ENCODE data around the gene CBX3.
"Not testable (repeated sequence)": the region's sequence is repeated elsewhere in the genome, so short reads cannot be mapped to it uniquely, and the experiment has no call there.

The CBX3 gene

DNA sequence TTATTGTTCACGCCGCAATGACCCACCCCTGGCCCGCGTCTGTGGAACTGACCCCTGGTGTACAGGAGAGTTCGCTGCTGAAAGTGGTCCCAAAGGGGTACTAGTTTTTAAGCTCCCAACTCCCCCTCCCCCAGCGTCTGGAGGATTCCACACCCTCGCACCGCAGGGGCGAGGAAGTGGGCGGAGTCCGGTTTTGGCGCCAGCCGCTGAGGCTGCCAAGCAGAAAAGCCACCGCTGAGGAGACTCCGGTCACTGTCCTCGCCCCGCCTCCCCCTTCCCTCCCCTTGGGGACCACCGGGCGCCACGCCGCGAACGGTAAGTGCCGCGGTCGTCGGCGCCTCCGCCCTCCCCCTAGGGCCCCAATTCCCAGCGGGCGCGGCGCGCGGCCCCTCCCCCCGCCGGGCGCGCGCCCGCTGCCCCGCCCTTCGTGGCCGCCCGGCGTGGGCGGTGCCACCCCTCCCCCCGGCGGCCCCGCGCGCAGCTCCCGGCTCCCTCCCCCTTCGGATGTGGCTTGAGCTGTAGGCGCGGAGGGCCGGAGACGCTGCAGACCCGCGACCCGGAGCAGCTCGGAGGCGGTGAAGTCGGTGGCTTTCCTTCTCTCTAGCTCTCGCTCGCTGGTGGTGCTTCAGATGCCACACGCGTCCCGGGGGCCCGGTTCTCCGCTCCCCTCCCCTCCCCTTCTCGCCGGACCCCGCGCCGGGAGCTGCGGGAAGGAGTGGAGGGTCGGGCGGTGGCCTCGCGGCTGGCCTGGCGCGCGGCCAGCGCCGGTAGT, at the start of gene CBX3:
TSS of gene CBX3 (plus strand) at position 499 of the 772 bp plus-strand sequence. CDS start 1,254 bp downstream, outside the sequence.
- in situ Hi-C loops (cut with HindIII; ENCODE audit: low sequenced_read_pairs) = no loop called here
- TF ChIP-seq, protein P1, sequence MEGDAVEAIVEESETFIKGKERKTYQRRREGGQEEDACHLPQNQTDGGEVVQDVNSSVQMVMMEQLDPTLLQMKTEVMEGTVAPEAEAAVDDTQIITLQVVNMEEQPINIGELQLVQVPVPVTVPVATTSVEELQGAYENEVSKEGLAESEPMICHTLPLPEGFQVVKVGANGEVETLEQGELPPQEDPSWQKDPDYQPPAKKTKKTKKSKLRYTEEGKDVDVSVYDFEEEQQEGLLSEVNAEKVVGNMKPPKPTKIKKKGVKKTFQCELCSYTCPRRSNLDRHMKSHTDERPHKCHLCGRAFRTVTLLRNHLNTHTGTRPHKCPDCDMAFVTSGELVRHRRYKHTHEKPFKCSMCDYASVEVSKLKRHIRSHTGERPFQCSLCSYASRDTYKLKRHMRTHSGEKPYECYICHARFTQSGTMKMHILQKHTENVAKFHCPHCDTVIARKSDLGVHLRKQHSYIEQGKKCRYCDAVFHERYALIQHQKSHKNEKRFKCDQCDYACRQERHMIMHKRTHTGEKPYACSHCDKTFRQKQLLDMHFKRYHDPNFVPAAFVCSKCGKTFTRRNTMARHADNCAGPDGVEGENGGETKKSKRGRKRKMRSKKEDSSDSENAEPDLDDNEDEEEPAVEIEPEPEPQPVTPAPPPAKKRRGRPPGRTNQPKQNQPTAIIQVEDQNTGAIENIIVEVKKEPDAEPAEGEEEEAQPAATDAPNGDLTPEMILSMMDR (IDR thresholded peaks at IDR 0.05; ENCODE audit: low read depth, low read length, missing control alignments) = no peak

DNA sequence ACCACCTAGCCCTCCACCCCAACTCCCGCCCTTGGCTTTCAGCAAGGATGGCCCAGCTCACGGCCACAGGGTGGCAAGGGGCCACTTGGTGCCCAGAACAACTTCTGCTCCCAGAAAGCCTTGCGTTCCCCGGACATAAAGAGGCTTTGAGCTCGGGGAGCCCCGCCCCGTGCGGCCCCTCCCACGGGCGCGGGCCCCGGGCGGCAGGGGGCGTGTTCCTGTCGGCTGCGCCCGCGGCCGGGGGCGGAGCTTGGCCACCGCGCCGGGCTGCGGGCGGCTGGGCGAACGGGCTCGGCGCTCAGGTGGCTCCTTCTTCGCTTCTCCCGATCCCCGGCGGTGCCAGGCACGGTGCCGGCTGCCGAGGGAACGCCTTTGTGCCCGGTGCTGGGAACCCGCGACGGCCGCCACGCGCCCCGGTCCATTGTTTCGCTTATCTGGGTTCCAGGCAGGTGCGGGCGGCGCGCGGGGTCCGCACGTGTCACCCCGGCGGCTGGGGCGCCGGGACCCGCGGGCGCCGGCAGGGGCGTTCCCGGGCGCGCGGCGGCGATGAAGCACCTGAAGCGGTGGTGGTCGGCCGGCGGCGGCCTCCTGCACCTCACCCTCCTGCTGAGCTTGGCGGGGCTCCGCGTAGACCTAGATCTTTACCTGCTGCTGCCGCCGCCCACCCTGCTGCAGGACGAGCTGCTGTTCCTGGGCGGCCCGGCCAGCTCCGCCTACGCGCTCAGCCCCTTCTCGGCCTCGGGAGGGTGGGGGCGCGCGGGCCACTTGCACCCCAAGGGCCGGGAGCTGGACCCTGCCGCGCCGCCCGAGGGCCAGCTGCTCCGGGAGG, 49.4 kb upstream of the CBX3 start, which contains the start of gene NFE2L3:
TSS of gene NFE2L3 (plus strand) at position 246 of the 829 bp plus-strand sequence. CDS start at position 547, 301 bp downstream.
- TF ChIP-seq, protein P1 (IDR thresholded peaks at IDR 0.05; ENCODE audit: low read depth, low read length, missing control alignments) = no peak
- in situ Hi-C loops (cut with HindIII; ENCODE audit: low sequenced_read_pairs) = loop anchor here (25.0 kb wide), 1 partner anchor 1010 kb away; the partner anchor contains the start of genes HOXA10, HOXA3, HOXA7 and HOXA9
- peak; percentile 18 for DNase-seq (ENCODE audit: low read depth)
- H3K4me3 ChIP-seq (ENCODE audit: low read depth, low read length) = peak within 1 kb of the TSS; percentile 53

More for the DNA sequence above, at the start of gene CBX3:
- DNase-seq (ENCODE audit: low read depth) = no peak
- H3K4me3 ChIP-seq (ENCODE audit: low read depth, low read length) = peak within 1 kb of the TSS; percentile 100

DNA sequence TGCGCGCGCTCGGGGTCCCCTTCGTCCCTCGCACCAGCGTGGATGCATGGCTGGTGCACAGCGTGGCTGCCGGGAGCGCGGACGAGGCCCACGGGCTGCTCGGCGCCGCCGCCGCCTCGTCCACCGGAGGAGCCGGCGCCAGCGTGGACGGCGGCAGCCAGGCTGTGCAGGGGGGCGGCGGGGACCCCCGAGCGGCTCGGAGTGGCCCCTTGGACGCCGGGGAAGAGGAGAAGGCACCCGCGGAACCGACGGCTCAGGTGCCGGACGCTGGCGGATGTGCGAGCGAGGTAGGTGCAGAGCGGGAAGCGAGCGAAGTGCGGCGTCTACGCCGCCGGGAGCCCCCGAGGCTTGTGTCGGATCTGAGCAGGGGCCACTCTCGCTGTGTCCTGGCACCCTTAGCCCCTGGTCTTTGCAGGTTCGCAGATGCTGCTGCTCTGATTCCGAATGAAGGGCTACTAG, 48.7 kb upstream of the CBX3 start:
- H3K4me3 ChIP-seq (ENCODE audit: low read depth, low read length) = peak overlapping the region; percentile 53
- DNase-seq (ENCODE audit: low read depth) = not testable (repeated sequence)
- in situ Hi-C loops (cut with HindIII; ENCODE audit: low sequenced_read_pairs) = loop anchor here (25.0 kb wide), 1 partner anchor 1009 kb away; the partner anchor contains the start of genes HOXA10, HOXA3, HOXA7 and HOXA9

DNA sequence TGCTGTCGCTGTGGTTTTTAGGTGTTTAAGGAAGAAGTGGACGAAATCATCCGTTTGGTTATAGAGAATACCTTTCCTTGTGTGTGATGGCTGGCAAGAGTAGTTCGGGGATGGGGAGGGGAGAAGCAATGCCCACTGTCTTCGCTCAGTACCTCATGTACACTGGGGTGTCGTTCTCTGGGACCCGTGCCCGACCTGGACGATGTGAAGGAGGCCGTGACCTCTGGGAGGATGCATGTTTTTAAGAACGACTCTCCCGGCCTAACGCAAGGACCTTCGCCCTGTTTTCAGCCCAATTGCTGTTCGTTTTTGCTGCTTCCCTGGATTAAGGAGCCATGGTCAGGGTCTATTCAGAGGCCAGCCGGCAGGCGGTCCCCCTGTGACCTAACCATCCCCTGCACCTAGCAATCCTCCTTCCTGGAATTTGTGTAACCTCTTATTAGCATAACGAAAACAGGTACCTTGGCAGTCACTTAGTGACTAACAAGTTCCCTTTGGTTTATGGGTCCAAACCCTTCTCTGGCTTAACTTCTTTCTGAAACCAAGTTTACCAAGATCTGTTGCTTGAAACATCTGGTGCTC, 48.2 kb upstream of the CBX3 start:
- in situ Hi-C loops (cut with HindIII; ENCODE audit: low sequenced_read_pairs) = loop anchor here (25.0 kb wide), 1 partner anchor 1009 kb away; the partner anchor contains the start of genes HOXA10, HOXA3, HOXA7 and HOXA9
- DNase-seq (ENCODE audit: low read depth) = no peak
- TF ChIP-seq, protein P1 (IDR thresholded peaks at IDR 0.05; ENCODE audit: low read depth, low read length, missing control alignments) = no peak
- H3K4me3 ChIP-seq (ENCODE audit: low read depth, low read length) = peak overlapping the region; percentile 53

DNA sequence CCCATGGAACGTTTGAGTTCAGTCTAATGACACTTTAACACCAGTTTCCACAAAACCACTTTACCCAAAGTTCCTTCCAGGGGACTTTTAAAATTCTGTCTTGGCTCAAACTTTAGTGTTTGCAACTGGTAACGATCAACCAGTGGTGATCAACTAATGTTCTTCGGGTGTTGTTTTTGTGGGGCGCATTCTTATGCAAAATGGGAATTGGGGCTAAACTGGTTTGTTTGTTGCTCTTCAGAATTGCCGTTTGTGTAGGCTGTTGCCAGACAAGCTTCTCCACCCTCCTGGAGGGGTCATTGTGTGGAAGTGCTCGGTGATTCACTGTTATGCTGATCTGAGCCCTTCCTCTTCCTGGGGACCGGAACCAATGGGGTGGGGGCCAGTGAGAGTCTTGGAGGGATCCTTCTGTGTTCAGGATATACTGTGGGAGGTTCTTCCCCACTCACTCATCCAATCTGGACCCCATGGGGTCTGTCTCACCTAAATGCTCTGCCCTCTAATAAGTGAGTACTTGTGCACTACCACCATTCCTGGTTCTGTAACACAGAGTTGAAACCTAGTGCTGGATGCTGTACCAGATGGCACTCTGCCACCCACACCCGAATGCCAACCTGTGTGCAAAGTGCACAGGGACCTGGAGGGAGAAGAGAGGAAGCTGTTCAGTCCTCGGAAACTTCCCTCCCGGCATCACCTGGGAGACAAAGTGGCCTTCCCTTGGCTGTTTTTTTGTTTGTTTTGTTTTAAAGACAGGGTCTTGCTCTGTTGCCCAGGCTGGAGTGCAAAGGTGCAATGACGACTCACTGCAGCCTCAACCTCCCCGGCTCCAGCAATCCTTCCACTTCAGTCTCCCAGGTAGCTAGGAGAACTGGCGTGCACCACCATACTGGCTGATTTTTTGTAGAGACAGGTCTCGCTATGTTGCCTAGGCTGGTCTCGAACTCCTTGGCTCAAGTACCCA, 47.4 kb upstream of the CBX3 start:
- in situ Hi-C loops (cut with HindIII; ENCODE audit: low sequenced_read_pairs) = loop anchor here (25.0 kb wide), 1 partner anchor 1008 kb away; the partner anchor contains the start of genes HOXA10, HOXA3, HOXA7 and HOXA9
- peak overlapping the region; percentile 53 for H3K4me3 ChIP-seq (ENCODE audit: low read depth, low read length)
- TF ChIP-seq, protein P1 (IDR thresholded peaks at IDR 0.05; ENCODE audit: low read depth, low read length, missing control alignments) = no peak
- no peak for DNase-seq (ENCODE audit: low read depth)

All from astrocyte of the cerebellum (primary cell).